Dedifferentiated amniotic fluid mesenchymal stem cell (primary cell): ENCODE measurements around the gene TICAM2.
"Not testable (repeated sequence)": the region's sequence is repeated elsewhere in the genome, so short reads cannot be mapped to it uniquely, and the experiment has no call there.

Experiments
- DNase-seq: peaks from one replicate; pipeline ENCODE4 v3.0.0-alpha.2; 2016; ENCODE audit errors: extremely low spot score

The TICAM2 gene

GRCh38 chr5:115601701-115602590 is at the start of gene TICAM2:
Gene TICAM2, minus strand, starts transcription at chr5:115602479. Its CDS starts 21,223 bp downstream, at chr5:115581256.
- DNase-seq: no peak

DNA sequence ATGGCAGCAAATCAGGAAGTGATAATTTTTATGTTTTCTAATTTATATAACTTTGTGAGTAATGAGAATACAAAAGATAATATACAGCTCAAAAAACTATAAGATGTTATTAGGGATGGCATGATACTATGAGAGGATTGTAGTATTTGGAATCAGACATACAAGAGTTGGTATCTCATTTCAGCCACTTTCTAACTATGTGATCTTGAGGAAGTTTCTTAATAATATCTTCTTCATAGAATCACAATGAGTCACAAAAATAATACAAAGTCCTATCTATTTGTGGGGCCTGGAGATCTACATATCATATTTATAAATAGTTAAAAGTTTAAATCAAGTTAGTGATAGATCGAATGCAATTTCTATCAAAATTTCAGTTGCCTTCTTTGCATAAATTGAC is 47.3 kb upstream of the TICAM2 start:
- no peak for DNase-seq

GRCh38 chr5:115648056-115648455 is 45.8 kb upstream of the TICAM2 start:
- DNase-seq: no peak

DNA sequence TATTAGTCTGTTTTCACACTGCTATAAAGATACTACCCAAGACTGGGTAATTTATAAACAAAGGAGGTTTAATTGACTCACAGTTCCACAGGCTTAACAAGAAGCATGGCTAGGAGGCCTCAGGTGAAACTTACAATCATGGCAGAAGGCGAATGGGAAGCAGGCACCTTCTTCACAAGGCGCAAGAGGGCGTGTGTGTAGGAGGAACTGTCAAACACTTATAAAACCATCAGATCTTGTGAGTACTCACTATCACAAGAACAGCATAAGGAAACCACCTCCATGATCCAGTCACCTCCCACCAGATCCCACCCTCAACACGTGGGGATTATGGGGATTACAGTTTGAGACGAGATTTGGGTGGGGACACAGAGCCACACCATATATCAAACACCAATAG is 43.1 kb upstream of the TICAM2 start:
- not testable (repeated sequence) for DNase-seq

GRCh38 chr5:115644046-115644445 is 41.8 kb upstream of the TICAM2 start:
- no peak for DNase-seq

DNA sequence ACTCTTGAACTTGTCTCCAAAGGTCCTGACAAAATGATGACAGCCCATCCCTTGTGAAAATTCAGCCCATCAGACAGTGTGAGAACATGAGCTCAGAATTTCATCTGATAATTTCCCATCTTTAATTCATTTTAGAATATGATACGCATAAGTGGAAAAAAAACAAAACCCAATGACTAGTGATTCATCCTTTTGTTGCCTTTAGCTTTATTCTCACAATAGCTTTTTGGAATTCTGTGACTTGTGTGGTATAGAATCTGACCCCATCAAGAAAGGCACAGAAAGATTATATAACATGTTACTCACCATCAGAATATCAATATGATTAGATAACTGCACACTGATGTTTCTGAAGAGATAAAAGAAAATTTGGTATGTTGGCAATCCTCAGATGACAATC is 39.7 kb upstream of the TICAM2 start:
- no peak for DNase-seq

- no peak for DNase-seq
Observed at GRCh38 chr5:115640274-115640673, 38.0 kb upstream of the TICAM2 start.

DNA sequence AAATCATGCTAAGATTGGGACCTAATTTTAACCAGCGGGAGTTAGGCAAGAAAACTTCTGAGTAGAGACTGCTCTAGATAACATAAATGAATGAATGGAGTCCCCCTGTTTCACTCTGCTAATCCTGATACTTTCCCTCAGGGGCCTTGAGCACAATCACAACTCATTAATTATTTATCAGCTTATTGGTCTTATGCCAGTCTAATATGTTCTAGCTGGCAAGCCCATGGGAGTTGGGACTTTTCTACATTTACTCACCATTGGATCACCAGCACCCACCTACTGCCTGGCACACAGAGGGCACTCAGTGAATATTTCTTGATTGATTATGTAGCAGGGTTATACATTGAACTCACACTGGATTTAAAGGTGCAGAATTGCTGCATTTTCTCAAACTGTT is 37.1 kb upstream of the TICAM2 start:
- no peak for DNase-seq

- no peak for DNase-seq
Observed at GRCh38 chr5:115637507-115637906, 35.2 kb upstream of the TICAM2 start.

DNA sequence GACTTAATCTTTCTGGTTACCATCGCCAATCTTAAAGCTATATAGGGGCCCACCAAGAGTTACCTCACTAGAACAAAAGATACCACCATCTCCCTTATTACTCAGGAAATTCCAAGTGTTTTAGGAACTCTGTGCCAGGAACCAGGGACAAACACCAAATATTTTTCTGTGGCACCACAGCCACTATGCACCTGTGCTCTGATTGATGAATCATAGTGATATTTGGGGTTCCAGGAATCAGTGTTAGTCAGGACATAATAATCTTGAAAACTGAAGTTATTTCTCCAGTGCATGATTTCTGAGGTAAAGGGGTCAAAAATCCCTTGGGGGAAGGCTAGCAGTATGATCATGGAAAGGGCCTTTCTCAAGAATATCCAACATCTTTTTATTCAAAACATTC is 33.7 kb upstream of the TICAM2 start:
- no peak for DNase-seq

DNA sequence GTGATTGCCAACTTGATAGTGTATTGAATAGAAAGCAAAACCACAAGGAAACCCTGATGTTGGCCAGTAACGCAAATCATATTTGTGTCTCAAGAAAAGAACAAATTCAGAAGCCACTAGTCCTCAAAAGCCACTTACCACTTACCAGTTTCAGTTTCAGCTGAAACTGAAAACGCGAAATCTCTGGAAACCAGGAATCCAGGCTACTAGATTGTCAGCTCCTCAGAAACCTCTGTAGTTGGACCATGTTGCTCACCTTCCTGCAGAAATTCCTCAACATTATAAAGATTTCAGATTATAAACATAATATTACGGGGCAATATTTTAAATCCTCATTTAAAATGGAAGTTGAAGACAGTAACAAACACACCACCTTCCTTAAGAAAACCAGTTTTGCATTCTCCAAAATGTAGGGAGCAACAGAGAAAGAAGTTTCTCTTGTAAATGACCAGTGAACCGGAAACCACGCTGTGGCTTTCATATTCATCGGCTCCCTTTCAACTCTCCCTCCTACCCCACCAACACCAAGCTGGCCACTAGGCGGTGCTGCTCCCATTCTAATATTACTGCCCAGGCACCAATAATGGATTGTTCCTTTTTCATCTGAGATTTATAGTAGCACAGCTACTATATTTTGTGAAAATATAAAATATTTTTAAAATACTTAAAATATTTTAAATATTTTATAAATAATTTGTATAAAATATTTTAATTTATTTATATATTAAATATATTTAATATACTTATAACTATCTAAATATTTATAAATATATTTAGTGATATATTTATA is 32.3 kb upstream of the TICAM2 start:
- peak; percentile 86 for DNase-seq

DNA sequence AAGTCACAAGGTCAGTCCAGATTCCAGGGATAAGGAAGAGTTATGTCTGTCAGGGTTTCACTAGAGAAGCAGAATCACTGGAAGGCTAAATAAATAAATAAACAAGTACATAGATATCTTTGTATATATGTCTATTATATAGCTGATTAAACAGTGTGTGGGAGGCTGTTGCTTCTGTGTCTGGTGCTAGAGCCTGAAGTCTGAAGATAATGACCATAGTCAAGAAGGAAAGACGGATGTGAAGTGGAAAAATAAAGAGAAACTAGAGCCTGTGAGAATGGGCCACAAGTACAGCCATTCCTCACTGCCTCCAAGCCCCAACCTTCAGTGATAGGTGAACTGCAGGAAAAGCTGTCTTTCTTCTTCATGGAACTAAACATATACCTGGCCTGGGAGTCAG is 27.6 kb upstream of the TICAM2 start:
- DNase-seq: no peak

- DNase-seq: no peak
Observed at GRCh38 chr5:115627295-115627865, 25.1 kb upstream of the TICAM2 start.

- peak; percentile 29 for DNase-seq
Observed at GRCh38 chr5:115626445-115626823, 24.2 kb upstream of the TICAM2 start.

DNA sequence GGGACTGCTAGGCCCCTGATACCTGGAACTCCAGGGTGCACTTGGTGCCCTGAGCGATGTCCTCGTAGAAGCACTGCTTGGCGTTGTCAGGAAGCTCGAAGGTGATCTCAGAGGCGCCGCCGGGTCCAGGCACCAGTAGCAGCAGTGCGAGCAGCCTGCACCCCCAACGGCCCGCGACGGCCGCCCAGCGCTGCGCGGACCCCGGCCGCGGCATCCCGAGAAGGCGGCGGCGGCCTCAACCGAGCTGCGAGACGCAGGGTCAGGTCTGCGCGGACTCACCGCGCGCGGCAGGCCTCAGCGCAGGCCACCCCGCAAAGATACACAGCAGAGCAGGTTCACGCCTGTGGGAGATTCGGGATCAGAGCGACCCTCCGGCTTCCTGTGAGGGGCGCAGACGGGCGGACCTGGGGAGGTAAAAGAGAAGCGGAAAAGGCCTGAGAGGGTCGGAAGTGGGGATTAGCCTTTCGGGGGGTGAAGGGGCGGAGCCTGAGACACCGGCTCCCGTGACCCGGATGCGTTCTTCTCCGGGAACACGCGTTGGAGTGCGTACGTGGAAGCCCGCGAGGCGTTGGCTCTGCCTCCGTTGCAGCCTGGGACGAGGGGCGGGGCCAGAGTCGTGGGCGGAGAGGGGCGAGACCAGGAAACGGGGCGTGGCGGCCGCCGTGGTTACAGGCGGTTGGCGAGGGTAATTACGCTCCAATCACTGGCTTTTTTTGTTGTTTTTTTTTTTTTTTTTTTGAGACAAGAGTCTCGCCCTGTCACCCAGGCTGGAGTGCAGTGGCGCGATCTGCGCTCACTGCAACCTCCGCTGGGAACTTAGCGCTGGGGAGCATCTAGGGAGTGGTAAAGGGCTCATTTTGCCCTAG is 23.5 kb upstream of the TICAM2 start, which contains the start of gene TMED7:
TSS of gene TMED7 (minus strand) at position 458 of the 866 bp plus-strand sequence. CDS start at position 214, 244 bp downstream.
- DNase-seq: peak; percentile 98

- DNase-seq: no peak
Observed at GRCh38 chr5:115624994-115625393, 22.7 kb upstream of the TICAM2 start.

DNA sequence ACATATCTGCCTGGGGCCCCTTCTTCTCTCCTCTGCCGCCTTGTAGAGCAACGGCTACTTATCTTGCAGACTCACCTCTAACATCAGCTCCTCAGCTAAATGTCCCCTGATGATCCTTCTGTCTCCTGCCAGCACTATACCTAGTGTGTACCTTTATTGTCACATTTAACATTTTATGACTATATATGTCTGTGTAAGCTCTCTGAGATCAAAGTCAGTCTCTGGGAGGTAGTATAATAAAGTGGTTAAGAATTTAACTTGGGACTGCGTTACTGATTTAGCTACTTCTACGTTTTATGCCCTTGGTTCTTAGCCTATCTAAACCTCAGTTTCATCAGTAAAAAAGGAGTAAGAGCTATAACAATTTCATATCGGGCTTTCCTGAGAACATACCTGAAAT is 21.4 kb upstream of the TICAM2 start:
- DNase-seq: no peak

- DNase-seq: no peak
Observed at GRCh38 chr5:115621365-115621900, 19.2 kb upstream of the TICAM2 start.

GRCh38 chr5:115616892-115617291 is 14.6 kb upstream of the TICAM2 start:
- no peak for DNase-seq

- no peak for DNase-seq
Observed at GRCh38 chr5:115616472-115616871, 14.2 kb upstream of the TICAM2 start.

DNA sequence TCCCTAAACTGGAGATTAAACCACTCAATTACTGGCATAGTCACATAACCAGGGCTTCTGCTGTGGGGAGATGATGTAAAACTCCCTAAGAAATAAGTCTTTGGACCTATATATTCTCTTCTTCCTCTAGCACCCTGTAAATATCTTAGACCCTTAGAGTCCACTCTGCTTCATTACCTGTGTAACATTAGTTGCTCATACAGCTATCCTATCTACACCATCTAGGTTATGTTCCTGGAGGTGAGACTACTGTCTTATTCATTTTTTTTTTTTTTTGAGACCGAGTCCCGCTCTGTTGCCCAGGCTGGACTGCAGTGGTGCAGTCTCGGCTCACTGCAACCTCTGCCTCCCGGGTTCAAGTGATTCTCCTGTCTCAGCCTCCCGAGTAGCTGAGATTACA is 9.6 kb upstream of the TICAM2 start:
- no peak for DNase-seq
